Fibroblast of mammary gland (primary cell): ENCODE data around the gene GH1.

Source experiments
- DNase-seq: peaks from one replicate; pipeline ENCODE4 v3.0.0-alpha.2; 2010; ENCODE audit warnings: low read depth
- H3K4me3 ChIP-seq: 2 replicates; pipeline ENCODE4 v1.5.1; 2011; ENCODE audit warnings: low read depth, mild to moderate bottlenecking, low read length, moderate library complexity; ENCODE audit not compliant: control insufficient read depth
- TF ChIP-seq, protein P1 (sequence below): conservative IDR thresholded peaks from 2 replicates; pipeline ENCODE4 v1.5.1; 2011; ENCODE audit warnings: low read depth, low read length, inconsistent platforms; ENCODE audit not compliant: control insufficient read depth, insufficient read depth

Gene GH1

DNA sequence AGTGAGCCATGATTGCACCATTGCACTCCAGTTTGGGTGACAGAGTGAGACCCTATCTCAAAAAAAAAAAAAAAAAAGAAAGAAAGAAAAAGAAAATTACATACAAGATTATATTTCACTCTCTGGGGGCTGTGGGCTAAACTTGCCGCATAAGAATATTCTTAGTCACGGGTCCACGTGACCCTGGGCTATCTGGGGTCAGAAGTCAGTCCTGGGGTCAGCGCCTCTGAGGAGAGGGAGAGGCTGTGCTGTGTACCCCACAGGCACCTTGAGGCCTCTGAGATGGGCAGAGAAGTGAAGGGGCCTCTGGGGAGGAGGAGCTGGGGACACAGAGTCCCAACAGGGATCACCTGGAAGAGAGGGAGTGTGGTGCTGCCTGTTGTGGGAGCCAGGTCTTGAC, 19.3 kb upstream of the GH1 start:
- TF ChIP-seq, protein P1, sequence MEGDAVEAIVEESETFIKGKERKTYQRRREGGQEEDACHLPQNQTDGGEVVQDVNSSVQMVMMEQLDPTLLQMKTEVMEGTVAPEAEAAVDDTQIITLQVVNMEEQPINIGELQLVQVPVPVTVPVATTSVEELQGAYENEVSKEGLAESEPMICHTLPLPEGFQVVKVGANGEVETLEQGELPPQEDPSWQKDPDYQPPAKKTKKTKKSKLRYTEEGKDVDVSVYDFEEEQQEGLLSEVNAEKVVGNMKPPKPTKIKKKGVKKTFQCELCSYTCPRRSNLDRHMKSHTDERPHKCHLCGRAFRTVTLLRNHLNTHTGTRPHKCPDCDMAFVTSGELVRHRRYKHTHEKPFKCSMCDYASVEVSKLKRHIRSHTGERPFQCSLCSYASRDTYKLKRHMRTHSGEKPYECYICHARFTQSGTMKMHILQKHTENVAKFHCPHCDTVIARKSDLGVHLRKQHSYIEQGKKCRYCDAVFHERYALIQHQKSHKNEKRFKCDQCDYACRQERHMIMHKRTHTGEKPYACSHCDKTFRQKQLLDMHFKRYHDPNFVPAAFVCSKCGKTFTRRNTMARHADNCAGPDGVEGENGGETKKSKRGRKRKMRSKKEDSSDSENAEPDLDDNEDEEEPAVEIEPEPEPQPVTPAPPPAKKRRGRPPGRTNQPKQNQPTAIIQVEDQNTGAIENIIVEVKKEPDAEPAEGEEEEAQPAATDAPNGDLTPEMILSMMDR: no peak
- H3K4me3 ChIP-seq: no peak overlapping the region
- DNase-seq: no peak

DNA sequence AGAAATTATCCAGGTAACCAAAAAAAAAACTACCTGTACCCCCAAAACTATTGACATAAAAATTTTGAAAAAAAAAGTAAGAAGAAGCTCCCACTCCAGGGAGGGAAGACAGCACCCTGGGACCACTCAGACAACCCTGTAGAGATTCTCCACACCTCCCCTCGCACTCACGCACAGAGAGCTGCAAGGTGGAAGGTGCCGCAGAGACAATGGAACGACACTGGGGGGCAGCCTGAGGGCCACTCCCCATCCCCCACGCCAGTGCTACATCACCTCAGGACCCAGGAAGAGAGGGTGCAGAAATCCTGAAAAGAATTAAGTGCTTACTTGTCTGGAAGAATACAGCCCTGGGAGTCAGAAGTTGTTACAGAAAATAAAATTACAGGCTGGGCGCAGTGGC, 18.7 kb upstream of the GH1 start:
- H3K4me3 ChIP-seq: no peak overlapping the region
- DNase-seq: no peak
- TF ChIP-seq, protein P1: no peak

DNA sequence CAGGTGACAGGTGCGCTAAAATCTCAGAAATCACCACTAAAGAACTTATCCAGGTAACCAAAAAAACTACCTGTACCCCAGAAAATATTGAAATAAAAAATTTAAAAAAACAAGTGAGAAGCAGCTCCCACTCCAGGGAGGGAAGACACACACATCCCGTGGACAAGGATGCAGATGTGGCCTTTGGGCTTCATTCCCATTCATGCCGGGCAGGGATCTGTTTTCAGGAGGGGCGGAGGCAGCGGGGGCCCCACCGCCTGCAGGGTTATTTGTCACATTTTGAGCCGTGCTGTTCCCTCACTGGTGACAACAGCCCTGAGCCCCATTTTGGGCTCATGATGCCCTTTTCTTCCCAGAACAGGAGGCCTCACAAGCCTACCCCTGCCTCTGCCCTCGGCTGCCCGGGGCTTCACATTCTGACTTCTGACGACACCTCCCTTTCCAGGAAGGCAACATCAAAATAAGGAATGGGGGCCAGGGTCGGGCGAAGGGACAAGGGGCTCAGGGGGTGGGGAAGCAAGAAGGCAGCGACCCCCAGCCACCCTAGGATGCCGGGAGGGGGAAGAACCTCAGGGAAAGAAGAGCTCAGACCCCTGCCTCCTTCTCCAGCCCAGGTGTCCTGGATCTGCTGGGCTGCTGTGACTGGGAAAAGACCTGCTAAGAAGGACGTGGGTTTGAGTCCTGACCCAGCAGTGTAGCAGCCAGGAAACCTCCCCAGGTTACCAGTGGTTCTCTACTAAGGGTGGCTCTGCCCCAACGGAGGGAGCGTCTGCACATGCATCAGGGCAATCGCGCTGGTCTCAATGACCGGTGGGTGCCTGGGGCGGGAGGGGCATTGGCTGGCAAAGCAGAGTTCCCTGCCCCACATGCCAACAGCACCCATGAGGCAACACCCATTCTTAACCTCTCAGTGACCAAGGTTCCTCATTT, 15.8 kb upstream of the GH1 start:
- H3K4me3 ChIP-seq: no peak overlapping the region
- TF ChIP-seq, protein P1: no peak
- no peak for DNase-seq

DNA sequence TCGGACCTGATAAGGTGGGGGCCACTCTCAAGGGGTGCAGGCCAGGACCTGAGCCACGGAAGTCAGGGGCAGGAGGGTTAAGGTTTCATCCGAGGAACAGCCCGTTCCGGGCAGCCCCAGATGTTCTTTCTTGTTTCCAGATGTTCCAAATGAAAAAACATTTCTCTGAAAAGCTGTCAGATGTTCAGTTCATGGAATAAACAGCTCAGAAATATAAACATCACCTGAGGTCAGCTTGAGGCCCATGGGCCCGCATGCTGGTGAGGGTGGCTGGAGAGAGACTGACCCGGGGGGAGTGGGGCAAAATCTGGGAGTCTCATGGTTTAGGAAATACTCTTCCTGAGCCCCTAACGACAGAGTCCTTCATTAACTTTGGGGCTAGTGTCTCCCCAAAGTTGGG, 15.0 kb upstream of the GH1 start:
- DNase-seq: no peak
- TF ChIP-seq, protein P1: no peak
- H3K4me3 ChIP-seq: no peak overlapping the region

DNA sequence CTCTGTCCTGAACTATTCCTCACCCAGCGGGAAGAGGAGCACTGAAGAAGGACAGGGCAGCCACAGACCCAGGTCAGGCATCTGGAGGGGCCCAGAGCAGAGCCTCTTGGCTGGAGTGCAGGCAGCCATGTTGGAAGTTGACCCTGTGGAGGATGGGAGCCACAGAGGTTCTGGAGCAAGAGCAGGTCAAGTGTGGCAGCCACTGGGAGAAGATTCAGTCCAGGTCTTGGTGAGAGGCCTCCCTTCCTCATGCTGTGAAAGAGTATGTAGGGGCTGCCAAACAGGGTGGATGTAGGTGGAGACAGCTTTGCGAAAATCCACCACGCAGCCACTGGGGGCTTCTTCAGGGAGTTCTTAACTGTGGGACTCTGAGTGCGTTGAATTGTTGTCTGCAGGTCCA, 14.1 kb upstream of the GH1 start:
- TF ChIP-seq, protein P1: no peak
- no peak for DNase-seq
- H3K4me3 ChIP-seq: no peak overlapping the region

DNA sequence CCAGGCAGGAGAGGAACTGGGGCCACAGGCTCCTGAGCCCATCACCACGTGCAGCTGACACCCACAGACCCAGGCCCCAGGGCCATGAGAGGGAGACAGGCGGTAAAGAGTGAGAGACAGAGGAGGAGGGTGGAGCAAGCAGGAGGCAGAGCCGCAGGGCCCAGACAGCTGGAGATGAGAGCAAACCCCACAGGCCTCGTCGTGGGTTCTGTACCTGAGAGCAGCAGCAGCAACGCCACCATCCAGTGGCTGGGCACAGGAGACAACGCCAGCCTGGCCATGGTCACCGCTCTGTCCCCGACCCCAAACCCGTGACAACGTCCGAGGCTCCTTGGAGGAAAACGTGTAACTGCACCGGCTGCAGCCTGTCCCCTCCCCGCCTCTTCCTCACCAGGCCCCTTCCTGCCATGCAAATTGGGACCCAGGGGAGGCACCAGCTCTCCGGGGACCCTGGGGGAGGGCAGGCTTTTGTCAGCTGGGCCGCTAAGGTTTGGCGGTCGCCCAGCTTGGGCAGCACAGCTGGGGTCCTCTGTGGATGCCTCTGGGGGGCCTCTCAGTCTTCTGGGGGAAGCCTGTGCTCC, 13.4 kb upstream of the GH1 start, which contains the start of gene CD79B:
TSS of gene CD79B (minus strand) at position 351 of the 581 bp plus-strand sequence. CDS start at position 281, 70 bp downstream.
- TF ChIP-seq, protein P1: no peak
- no peak for DNase-seq
- no peak within 1 kb of the TSS for H3K4me3 ChIP-seq
